ENCODE measurements around the gene RALGAPA2.

Gene RALGAPA2

GRCh38 chr20:20454850-20455627, 257.4 kb downstream of the RALGAPA2 start:
- peak; percentile 26 for DNase-seq

- DNase-seq, result no peak
Observed at GRCh38 chr20:20454367-20454766, 258.1 kb downstream of the RALGAPA2 start.

DNA sequence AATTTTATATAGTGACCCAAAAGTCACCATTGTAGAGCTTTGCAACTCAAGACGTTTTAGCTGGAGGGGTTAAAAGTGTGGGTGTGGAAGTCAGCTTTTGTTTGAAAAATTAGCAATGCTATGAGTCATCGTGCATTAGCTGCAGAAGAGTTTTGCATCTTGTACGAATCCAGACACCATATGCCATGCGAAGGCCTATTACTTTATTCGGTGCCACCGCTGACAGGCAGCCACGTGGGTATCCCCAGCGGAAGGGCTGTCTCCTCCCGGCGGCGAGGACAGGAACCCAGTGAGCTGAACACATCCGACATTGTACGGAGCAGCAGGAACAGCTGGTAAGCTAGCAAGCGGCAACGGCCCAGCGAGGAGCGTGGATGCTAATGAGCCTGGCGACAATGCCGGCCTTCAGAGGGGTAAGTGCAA, 260.2 kb downstream of the RALGAPA2 start:
- DNase-seq, result peak; percentile 93

GRCh38 chr20:20450521-20450920, 261.9 kb downstream of the RALGAPA2 start:
- peak; percentile 79 for DNase-seq

DNA sequence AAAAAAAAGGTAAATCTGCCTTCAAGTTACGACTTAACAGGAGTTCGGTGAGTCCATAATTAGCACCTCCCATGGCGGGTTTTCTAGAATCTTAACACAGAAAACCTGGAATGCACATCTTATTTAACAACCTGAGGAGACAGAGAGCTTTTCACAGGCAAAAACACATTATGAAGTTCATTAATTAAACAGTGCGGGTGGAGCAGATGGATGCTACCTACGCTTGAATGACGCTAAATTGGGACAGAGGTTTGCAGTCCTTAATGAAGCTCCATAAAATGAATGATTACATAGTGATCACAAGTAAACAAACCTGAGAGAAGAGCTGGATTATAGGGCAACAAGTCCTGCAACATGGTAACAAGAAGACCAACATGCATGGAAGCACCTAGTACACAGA, 263.6 kb downstream of the RALGAPA2 start:
- DNase-seq, result peak; percentile 76

- DNase-seq, result peak; percentile 26
Observed at GRCh38 chr20:20447196-20447595, 265.2 kb downstream of the RALGAPA2 start.

GRCh38 chr20:20446425-20447015, 265.9 kb downstream of the RALGAPA2 start:
- no peak for DNase-seq

GRCh38 chr20:20446001-20446400, 266.4 kb downstream of the RALGAPA2 start:
- no peak for DNase-seq

GRCh38 chr20:20443504-20443903, 268.9 kb downstream of the RALGAPA2 start:
- DNase-seq, result no peak

DNA sequence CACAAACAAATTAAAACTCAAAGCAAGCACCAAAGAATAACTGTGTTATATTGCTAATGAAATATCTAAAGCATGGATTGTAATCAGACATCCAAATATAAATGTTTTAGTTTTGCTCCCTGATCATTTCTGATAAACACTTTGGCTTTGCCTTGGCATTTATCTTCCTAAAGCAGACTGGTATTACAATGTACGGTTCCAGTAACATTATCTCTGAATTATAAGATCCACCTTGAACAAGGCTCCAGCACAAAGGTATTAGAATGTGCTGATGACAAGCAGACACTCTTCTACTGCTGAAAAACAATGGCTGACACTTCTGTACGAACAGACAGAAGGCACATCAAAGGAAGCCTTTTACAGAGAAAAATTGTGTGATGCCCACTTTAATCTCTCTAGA, 270.0 kb downstream of the RALGAPA2 start:
- DNase-seq, result no peak

DNA sequence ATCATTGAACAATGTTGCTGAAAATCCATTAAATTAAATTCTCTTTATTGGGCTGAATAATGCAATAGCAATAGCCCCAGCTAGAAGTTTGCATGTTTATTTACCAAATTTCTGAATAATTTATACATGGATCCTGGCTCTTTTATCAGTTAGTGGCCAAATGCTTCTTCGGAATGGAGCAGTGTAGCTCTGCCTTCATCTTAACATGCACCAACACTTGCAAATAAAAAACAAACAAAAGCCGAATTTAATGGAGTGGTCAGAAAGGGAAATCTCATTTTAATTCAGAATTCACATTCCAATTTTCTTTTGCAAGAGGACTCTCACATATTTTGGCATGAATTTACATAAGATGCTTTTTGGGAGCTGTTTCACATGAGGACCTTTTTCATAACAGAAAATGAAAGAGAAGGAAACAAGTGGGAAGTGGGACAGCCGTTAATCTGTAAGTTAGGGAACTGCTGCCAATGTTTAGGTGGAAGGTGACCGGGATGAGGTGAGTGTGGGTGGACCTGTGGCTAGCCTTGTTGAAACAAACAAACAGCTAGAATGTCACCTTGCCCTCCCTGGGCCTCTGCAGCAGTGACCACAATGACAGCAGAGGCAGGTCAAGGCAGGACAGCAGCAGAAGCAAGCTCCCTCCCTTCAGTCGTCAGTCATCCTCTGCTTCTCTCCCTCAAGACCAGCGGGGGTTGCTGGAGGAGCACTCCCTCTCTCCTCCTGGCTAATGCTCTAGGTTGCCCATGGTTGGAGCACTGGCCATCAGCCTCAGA, 271.4 kb downstream of the RALGAPA2 start:
- DNase-seq, result no peak

DNA sequence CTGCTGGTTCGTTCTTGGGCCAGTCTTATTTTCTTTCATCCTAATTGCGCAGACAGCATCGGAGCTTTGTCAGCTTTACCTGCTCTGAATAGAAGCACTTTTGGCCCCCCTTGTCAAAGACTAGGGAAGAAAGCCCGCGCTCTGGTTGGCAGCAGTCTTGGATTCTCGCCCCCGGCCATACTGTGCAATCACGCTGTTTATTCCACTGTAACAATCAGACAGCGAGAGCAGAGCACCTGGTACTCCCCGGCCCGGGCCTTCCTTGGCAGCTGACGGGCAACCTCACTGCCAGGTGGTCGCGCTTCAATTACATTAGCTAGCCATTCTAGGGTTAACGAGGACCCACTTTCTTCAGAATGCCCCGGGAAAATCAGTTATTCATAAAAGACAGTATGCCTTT, 272.0 kb downstream of the RALGAPA2 start:
- DNase-seq, result peak; percentile 38

DNA sequence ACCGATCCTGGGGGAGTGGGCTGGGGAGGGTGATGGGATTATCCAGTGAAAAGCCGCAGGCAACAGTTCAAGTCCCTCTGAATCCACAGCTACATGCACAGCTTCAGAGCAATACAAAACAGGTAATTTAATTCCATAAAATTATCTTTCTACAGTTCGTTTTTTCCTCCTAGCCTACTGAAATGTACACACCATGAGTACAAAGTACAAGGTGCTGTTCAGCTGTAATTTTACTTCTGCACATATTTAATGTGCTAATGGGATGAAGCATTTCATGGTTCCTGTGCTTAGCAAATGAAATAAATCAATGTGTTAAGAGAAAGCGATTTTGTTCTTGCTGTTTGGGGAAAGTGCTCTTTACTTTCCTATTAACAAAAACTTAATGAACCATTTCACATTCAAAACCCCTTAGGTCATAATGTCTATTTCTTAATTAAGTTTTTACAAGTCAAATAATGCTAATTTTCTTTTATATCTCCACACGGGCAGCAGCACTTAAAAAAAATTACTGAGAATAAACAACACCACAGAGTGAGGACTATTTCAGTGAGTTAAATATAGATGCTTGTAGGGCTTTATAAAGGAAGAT, 272.7 kb downstream of the RALGAPA2 start:
- DNase-seq, result no peak

DNA sequence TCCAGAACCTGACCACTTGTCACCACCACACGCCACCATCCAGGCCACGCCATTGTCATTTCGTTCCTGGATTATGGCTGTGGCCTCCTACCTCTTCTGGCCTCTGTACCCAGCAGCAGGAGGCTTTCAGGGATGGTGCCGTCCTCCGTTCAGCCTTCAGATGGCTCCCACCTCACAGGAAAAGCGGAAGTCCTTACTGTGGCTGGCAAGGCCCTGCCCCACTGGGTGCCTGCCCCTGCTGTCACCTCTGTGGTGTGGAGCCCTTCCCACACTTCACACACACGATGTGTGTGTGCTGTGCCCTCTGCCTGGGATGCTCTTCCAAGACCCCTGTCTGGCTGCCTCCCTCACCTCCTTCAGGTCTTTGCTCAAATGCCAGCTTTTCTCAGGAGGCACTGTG, 275.1 kb downstream of the RALGAPA2 start:
- DNase-seq, result no peak

DNA sequence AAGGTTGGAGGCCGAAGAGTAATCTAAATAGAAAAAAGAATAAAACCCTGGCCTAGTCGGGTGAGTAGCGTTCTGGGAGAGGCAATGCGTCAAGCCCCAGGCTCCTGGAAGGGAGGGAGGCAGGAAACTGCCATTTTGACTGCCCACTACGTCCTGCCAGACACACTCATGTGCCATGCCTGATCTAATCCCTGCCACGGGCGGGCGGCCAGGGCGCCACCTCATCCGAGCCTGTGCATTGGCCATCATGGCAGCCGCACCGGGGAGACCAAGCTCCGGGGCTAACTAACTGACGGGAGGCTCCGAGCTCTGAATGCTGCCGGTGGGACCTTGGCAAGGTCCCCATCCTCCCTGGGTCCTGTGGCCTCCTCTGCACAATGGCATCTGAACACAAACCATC, 275.8 kb downstream of the RALGAPA2 start:
- DNase-seq, result no peak

DNA sequence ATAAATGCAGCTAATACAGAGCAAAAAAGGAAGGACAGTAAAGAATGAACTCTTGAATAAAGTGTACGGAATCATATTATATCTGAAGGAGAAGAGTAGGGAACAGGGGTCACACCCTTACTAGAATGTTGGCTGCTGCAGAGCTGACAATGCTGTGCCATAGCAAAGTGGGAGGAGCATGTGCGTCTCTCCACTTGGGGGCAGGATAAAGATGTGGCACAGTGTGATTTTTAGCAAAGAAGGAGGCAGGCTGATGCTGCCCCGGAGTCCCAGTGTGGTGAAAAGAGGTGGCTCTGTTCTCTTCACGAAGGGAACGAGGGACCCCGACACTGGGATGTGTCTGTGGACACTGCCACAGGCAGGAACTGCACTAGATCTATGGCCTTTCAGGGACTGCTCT, 277.0 kb downstream of the RALGAPA2 start:
- no peak for DNase-seq

GRCh38 chr20:20432618-20433286, 279.7 kb downstream of the RALGAPA2 start:
- DNase-seq, result no peak

GRCh38 chr20:20430066-20430465, 282.4 kb downstream of the RALGAPA2 start:
- DNase-seq, result no peak

GRCh38 chr20:20428067-20428466, 284.4 kb downstream of the RALGAPA2 start:
- no peak for DNase-seq

DNA sequence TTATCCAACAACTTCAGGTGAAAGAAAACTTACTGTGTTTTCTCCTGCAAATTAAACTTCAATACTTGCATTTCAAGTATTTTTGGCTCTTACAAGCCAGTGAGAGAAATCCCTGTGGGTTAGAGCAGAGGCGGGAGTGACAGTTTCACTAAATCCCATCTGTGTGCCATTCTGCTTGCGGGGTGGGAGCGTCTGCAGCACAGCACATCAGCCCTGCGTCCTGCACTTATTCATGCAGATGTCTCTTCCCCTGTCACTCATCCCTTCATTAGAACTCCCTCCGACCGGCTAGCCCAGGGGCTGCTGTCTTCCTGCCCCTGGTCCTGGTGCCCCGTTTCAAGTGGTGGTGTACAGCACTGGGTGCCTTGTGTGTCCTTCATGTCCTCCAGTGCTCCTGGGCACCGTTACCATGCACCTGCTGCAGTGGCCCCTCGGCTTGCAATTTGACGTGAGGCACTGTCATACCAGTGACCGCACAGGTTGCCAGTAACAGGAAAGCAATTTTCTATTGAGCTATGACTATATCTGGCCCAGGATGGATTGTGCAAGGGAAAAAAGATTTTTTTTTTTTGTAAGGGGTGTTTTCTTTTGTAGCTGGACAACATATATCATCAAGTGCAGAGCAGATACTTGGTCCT, 285.1 kb downstream of the RALGAPA2 start:
- no peak for DNase-seq

- no peak for DNase-seq
Observed at GRCh38 chr20:20426655-20426907, 285.9 kb downstream of the RALGAPA2 start.

DNA sequence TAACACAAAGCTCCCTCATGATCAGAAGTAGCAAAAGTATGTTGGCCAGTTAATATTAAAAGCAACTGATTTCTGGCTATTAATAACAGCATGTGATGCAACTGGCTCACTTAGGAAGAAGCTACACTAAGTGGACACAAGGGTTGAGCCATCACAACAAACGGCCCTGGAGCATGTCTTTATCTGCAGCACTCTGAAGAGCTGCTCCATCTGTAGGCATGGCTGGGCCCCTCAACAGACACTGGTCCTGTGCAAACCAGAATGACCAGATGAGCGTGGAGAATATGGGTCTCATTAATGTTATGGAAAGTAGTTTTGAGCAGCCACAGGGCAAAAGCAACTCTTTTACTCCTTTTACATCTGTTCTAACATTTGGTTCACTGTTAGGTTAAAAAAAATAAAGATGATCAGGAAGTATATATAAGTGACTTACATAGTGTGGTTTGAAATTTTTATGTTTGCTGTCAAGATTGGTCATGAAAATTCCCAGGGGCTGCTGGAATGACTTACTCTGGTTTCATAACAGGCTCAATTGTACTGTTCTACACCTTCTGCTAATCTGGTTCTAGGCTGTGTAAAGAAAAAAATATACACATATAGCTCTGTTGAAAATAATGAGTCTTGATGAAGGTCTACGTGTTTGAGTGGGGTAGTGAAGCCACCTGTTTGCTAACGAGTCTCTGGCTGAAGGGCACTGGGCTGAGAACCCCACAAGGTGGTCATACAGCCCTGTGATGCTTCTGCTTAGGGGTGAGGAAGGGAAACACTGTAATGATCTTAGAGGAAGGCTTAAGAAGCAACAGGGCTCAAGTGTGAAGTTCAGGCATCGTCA, 286.4 kb downstream of the RALGAPA2 start:
- DNase-seq, result no peak

Data from NCI-H1694 (cell line).